Hematopoietic multipotent progenitor cell treated with erythropoietin and hydrocortisone succinate and interleukin-3 and kit ligand, for 4 days (in vitro differentiated cells): ENCODE data around the gene ESRRB.

ENCODE experiments used
- DNase-seq: peaks from one replicate; pipeline ENCODE4 v3.0.0-alpha.2; 2015

ESRRB gene

GRCh38 chr14:76456200-76456599, 80.3 kb downstream of the ESRRB start:
- peak; percentile 74 for DNase-seq

GRCh38 chr14:76456891-76457586, 81.1 kb downstream of the ESRRB start:
- DNase-seq, result no peak

- DNase-seq, result no peak
These were observed 81.9 kb downstream of the ESRRB start for GRCh38 chr14:76457841-76458240.

GRCh38 chr14:76461886-76462285, 85.9 kb downstream of the ESRRB start:
- no peak for DNase-seq

GRCh38 chr14:76462330-76462729, 86.4 kb downstream of the ESRRB start:
- no peak for DNase-seq

GRCh38 chr14:76463105-76463504, 87.2 kb downstream of the ESRRB start:
- no peak for DNase-seq

- no peak for DNase-seq
These were observed 88.9 kb downstream of the ESRRB start for GRCh38 chr14:76464856-76465255.

GRCh38 chr14:76465664-76466063, 89.7 kb downstream of the ESRRB start:
- no peak for DNase-seq

- DNase-seq, result no peak
These were observed 91.8 kb downstream of the ESRRB start for GRCh38 chr14:76467711-76468155.

GRCh38 chr14:76472199-76472723, 96.3 kb downstream of the ESRRB start:
- DNase-seq, result no peak

GRCh38 chr14:76473481-76474263, 97.7 kb downstream of the ESRRB start:
- DNase-seq, result peak; percentile 32

- no peak for DNase-seq
These were observed 104.5 kb downstream of the ESRRB start for GRCh38 chr14:76480426-76480825.

GRCh38 chr14:76484355-76484754, 108.4 kb downstream of the ESRRB start:
- peak; percentile 19 for DNase-seq

- DNase-seq, result no peak
These were observed 110.4 kb downstream of the ESRRB start for GRCh38 chr14:76486251-76486743.

GRCh38 chr14:76488551-76488950, 112.6 kb downstream of the ESRRB start:
- no peak for DNase-seq

- no peak for DNase-seq
These were observed 113.7 kb downstream of the ESRRB start for GRCh38 chr14:76489667-76490066.

- DNase-seq, result no peak
These were observed 114.2 kb downstream of the ESRRB start for GRCh38 chr14:76490111-76490510.

GRCh38 chr14:76490735-76491134, 114.8 kb downstream of the ESRRB start:
- DNase-seq, result no peak

GRCh38 chr14:76491172-76491930, 115.4 kb downstream of the ESRRB start:
- DNase-seq, result no peak

- no peak for DNase-seq
These were observed 120.0 kb downstream of the ESRRB start for GRCh38 chr14:76495983-76496382.

GRCh38 chr14:76496595-76496994, 120.7 kb downstream of the ESRRB start:
- no peak for DNase-seq

- peak; percentile 28 for DNase-seq
These were observed 121.9 kb downstream of the ESRRB start for GRCh38 chr14:76497550-76498462.
